Measurements from ENCODE around the gene PYGM.

PYGM gene

GRCh38 chr11:64722141-64723065, 37.4 kb downstream of the PYGM start:
- H3K9me3 ChIP-seq (ENCODE audit: control insufficient read depth, low read length) = no peaks in the 10 kb centered on the region
- no peaks in the 10 kb centered on the region for H3K27me3 ChIP-seq (ENCODE audit: control insufficient read depth, insufficient read depth, low read length)
- H3K79me2 ChIP-seq = no peaks in the 10 kb centered on the region
- no peak overlapping the region for H2AFZ ChIP-seq
- no peak overlapping the region for H3K27ac ChIP-seq
- no peaks in the 10 kb centered on the region for H3K36me3 ChIP-seq (ENCODE audit: control insufficient read depth, insufficient read depth, low read length)
- H3K4me1 ChIP-seq = no peaks in the 10 kb centered on the region
- TF ChIP-seq CTCF (IDR thresholded peaks at IDR 0.05) = no peak
- H3K4me2 ChIP-seq (ENCODE audit: low read length) = no peak overlapping the region
- H3K9ac ChIP-seq = no peak overlapping the region
- no peak overlapping the region for H3K4me3 ChIP-seq (ENCODE audit: low read depth, low read length)

DNA sequence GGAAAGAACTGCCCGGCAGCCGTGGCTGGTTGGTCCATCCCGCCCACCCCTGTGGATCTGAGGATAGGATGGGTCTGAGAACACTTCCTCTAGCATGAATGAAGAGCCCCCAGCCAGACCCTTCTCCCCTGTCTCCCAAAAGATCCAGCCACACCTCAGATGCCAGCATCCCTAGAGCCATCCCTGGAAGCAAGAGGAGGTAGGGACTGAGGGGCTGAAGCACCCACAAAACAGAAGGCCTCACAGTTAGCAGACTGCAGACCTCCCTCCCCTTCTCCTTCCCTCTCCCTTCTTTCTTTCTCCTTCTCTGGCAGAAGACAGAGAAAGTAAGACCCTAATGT, 38.4 kb downstream of the PYGM start:
- Histone ChIP-seq H3K4me3 (ENCODE audit: low read depth, low read length) (no peak overlapping the region), H3K27ac (no peak overlapping the region), H3K79me2 (no peaks in the 10 kb centered on the region), H2AFZ (no peak overlapping the region), H3K27me3 (ENCODE audit: control insufficient read depth, insufficient read depth, low read length) (no peaks in the 10 kb centered on the region), H3K4me1 (no peaks in the 10 kb centered on the region), H3K9me3 (ENCODE audit: control insufficient read depth, low read length) (no peaks in the 10 kb centered on the region), H3K9ac (no peak overlapping the region), H3K36me3 (ENCODE audit: control insufficient read depth, insufficient read depth, low read length) (no peaks in the 10 kb centered on the region), H3K4me2 (ENCODE audit: low read length) (no peak overlapping the region)
- no peak for TF ChIP-seq CTCF (IDR thresholded peaks at IDR 0.05)

DNA sequence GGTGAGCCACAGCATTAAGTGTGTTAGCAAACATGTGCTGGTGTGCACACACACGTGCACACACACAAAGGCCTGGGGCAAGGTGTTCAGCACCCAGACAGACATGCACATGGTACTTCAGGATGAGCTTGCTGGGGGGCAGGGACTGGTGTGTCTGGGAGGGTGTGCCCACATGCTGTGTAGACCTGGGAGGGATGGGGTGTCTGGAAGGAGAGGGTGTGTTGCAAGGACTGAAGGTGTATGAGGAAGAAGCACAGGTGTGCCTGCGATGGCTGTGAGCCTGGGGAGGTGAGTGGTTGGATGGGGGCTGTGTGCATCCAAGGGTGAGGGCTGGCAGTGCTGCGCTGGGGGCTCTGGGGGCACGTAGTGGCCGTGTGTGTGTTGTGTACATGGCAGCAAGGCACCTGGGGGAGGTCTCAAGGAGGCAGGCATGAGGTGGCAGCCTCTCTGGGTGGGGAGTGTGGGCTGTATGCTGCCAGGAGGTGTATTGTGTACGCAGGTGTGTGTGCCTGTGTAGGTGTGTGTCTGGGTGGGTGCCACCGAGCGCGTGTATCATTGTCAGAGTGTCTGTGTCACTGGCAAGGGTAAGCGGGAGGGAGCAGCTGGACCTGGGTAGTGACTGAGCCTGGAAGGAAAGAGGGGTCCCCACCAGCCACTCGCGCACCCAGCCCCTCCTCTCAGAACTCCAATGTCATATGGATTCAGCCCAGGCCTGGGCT, 39.0 kb downstream of the PYGM start:
- H3K9me3 ChIP-seq (ENCODE audit: control insufficient read depth, low read length) = no peaks in the 10 kb centered on the region
- no peak overlapping the region for H3K27ac ChIP-seq
- H2AFZ ChIP-seq = no peak overlapping the region
- H3K27me3 ChIP-seq (ENCODE audit: control insufficient read depth, insufficient read depth, low read length) = no peaks in the 10 kb centered on the region
- H3K4me3 ChIP-seq (ENCODE audit: low read depth, low read length) = no peak overlapping the region
- no peak for TF ChIP-seq CTCF (IDR thresholded peaks at IDR 0.05)
- H3K9ac ChIP-seq = no peak overlapping the region
- no peaks in the 10 kb centered on the region for H3K79me2 ChIP-seq
- H3K4me2 ChIP-seq (ENCODE audit: low read length) = no peak overlapping the region
- no peaks in the 10 kb centered on the region for H3K36me3 ChIP-seq (ENCODE audit: control insufficient read depth, insufficient read depth, low read length)
- H3K4me1 ChIP-seq = no peaks in the 10 kb centered on the region

DNA sequence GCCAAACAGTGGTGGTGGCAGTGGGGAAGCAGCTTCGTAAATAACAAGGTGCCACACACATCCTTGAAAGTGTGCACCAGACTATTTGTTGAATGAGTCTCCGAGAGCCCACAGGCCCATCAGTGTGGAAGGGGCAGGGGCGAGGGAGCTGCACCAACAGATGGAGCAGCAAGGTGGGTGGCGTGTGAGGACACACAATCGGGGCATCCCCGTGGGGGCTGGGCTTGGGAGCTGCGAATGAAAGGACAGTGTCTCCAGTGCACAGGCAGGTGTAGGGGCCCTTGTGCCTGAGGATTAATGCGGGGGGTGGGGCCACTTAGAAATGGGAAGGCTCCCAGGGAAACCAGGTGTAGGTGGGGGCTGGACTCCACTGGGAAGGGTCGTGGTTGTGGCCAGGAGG, 39.6 kb downstream of the PYGM start:
- Histone ChIP-seq H3K9me3 (ENCODE audit: control insufficient read depth, low read length) (no peaks in the 10 kb centered on the region), H3K36me3 (ENCODE audit: control insufficient read depth, insufficient read depth, low read length) (no peaks in the 10 kb centered on the region), H3K9ac (no peak overlapping the region), H3K27ac (no peak overlapping the region), H3K4me2 (ENCODE audit: low read length) (no peak overlapping the region), H3K79me2 (no peaks in the 10 kb centered on the region), H3K4me3 (ENCODE audit: low read depth, low read length) (no peak overlapping the region), H2AFZ (no peak overlapping the region), H3K27me3 (ENCODE audit: control insufficient read depth, insufficient read depth, low read length) (no peaks in the 10 kb centered on the region), H3K4me1 (no peaks in the 10 kb centered on the region)
- no peak for TF ChIP-seq CTCF (IDR thresholded peaks at IDR 0.05)
